ENCODE measurements around the gene FAM184A. TPM values are rescaled to one million over a fixed set of nuclear protein-coding genes. Genes with fewer than 3 reads are reported as not detected.

The FAM184A gene
- total and polyA plus RNA-seq, 10 of the 15 experiments (the other 5 are each of a cell fraction or from before 2014, with no cell fraction given): 0.15 to 0.23 TPM; not detected in 8

DNA sequence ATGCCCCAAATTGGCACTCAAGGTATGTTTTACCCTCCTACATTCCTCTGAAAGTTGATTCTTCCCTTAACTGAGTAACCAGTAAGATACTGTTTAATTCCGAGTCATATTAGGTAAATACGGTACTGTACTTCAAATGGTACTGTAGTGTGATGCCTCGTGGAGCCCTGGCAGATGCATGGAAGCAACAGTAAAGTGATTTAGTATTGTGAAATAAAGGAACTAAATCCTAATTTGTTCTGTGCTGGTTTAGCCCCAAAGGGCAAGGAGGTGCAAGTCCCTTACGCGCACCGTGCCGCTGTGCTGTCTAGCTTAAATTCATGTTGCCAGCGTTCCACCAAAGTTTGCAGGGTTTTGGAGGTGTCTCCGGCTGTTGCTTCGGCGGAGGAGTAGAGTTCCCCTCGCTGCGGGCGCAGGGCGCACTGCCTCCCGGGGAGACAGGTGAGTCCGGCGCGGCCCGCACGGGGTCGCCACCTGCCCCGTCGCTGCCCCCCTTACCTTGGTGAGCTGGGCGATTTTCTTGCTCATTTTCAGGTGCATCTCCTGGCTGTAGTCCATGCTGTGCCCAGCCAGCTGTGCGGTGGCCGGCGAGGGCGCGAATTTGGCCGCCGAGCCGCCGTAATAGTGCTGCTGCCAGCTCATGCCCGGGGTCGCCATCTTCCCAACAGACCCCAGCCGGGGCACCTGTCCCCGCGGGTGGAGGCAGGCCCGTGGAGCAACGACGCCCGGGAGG lies 655 bp downstream of the FAM184A start:
- Histone ChIP-seq H3K79me2 (ENCODE audit: control insufficient read depth, insufficient read depth, low read length) (no peaks in the 10 kb centered on the region), H3K4me3 (peak overlapping the region; percentile 56), H3K9me3 (replicated peaks; ENCODE audit: control insufficient read depth, insufficient read depth, low read length) (peaks cover 2% of the 10 kb centered on the region; the same call in 1 of the 3 replicates), H3K27me3 (replicated peaks in 1 of 2; ENCODE audit: control insufficient read depth in 2 of 2, insufficient read depth in 2 of 2, low read length in 1 of 2) (peaks cover 3 to 27% of the 10 kb centered on the region in 2 experiments), H3K9ac (ENCODE audit: control insufficient read depth, insufficient read depth, low read length) (no peak overlapping the region), H3K4me2 (ENCODE audit: control insufficient read depth, insufficient read depth) (peak overlapping the region; percentile 84), H4K20me1 (ENCODE audit: control insufficient read depth, insufficient read depth) (no peaks in the 10 kb centered on the region), H3K27ac (ENCODE audit: control insufficient read depth, insufficient read depth) (no peak overlapping the region), H3K4me1 (ENCODE audit: control insufficient read depth, insufficient read depth, low read length) (peaks cover 3% of the 10 kb centered on the region; the same call in 1 of the 2 replicates), H3K36me3 (ENCODE audit: control insufficient read depth in 2 of 2, insufficient read depth in 2 of 2, low read length in 1 of 2) (no peaks in the 10 kb centered on the region), H2AFZ (ENCODE audit: control insufficient read depth, low read depth, low read length) (peak overlapping the region; percentile 69)
- in situ Hi-C loops (cut with MboI): no loop called here
- no peak for FAIRE-seq
- ChIA-PET SMC1A (ENCODE audit: uncharacterized antibody, unreplicated experiment) (no interaction called here), CTCF (no interaction called here), RAD21 (ENCODE audit: unreplicated experiment) (no interaction called here), POLR2A (no interaction called here)
- intact Hi-C loops (cut with micrococcal nuclease; ENCODE audit: unreplicated experiment): no loop called here
- WGBS (ENCODE audit: insufficient coverage, insufficient replicate concordance, low lambda C conversion rate, missing lambda C conversion rate): 2% methylated on average over 33 of the region's 43 CpGs
- TF ChIP-seq, protein P1, sequence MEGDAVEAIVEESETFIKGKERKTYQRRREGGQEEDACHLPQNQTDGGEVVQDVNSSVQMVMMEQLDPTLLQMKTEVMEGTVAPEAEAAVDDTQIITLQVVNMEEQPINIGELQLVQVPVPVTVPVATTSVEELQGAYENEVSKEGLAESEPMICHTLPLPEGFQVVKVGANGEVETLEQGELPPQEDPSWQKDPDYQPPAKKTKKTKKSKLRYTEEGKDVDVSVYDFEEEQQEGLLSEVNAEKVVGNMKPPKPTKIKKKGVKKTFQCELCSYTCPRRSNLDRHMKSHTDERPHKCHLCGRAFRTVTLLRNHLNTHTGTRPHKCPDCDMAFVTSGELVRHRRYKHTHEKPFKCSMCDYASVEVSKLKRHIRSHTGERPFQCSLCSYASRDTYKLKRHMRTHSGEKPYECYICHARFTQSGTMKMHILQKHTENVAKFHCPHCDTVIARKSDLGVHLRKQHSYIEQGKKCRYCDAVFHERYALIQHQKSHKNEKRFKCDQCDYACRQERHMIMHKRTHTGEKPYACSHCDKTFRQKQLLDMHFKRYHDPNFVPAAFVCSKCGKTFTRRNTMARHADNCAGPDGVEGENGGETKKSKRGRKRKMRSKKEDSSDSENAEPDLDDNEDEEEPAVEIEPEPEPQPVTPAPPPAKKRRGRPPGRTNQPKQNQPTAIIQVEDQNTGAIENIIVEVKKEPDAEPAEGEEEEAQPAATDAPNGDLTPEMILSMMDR (IDR thresholded peaks at IDR 0.05 in 2 of 3, conservative IDR thresholded peaks at IDR 0.05 in 1 of 3; ENCODE audit: control insufficient read depth in 2 of 3, extremely low read depth in 1 of 3, insufficient read depth in 1 of 3, low read depth in 3 of 3, low read length in 3 of 3): peak in 1 of 3 experiments; percentile 24; a peak in 1 of 6 replicates
- TF ChIP-seq, protein P2, sequence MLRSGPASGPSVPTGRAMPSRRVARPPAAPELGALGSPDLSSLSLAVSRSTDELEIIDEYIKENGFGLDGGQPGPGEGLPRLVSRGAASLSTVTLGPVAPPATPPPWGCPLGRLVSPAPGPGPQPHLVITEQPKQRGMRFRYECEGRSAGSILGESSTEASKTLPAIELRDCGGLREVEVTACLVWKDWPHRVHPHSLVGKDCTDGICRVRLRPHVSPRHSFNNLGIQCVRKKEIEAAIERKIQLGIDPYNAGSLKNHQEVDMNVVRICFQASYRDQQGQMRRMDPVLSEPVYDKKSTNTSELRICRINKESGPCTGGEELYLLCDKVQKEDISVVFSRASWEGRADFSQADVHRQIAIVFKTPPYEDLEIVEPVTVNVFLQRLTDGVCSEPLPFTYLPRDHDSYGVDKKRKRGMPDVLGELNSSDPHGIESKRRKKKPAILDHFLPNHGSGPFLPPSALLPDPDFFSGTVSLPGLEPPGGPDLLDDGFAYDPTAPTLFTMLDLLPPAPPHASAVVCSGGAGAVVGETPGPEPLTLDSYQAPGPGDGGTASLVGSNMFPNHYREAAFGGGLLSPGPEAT (IDR thresholded peaks at IDR 0.05; ENCODE audit: low read depth): no peak
- no peak; the same call in 2 of the 3 replicates for ATAC-seq
- no peak for DNase-seq (ENCODE audit: low read depth, low spot score)
- BruUV-seq (replicated peaks): no TSS peak

Measured in GM12878 (cell line).